Endothelial cell (in vitro differentiated cells): ENCODE measurements around the gene MICALL2. TPM values are rescaled to one million over a fixed set of nuclear protein-coding genes. Genes with fewer than 3 reads are reported as not detected.

ENCODE experiments used
- DNase-seq: peaks from one replicate; pipeline ENCODE4 v3.0.0; 2021; ENCODE audit warnings: low spot score
- H3K27ac Mint-ChIP-seq: one replicate; pipeline ENCODE4 v1.8.0; 2021; ENCODE audit warnings: mixed read lengths, inconsistent platforms; ENCODE audit not compliant: unreplicated experiment
- H3K27me3 Mint-ChIP-seq: one replicate; pipeline ENCODE4 v1.8.0; 2021; ENCODE audit warnings: mild to moderate bottlenecking, moderate library complexity, mixed read lengths, inconsistent platforms; ENCODE audit not compliant: unreplicated experiment
- H3K36me3 Mint-ChIP-seq: one replicate; pipeline ENCODE4 v1.8.0; 2021; ENCODE audit warnings: mild to moderate bottlenecking, low read depth, mixed read lengths, inconsistent platforms; ENCODE audit not compliant: unreplicated experiment
- H3K4me1 Mint-ChIP-seq: one replicate; pipeline ENCODE4 v1.8.0; 2021; ENCODE audit warnings: mild to moderate bottlenecking, mixed read lengths, inconsistent platforms; ENCODE audit not compliant: unreplicated experiment
- H3K4me3 Mint-ChIP-seq: one replicate; pipeline ENCODE4 v1.8.0; 2021; ENCODE audit warnings: mild to moderate bottlenecking, mixed read lengths, inconsistent platforms; ENCODE audit not compliant: unreplicated experiment
- H3K9me3 Mint-ChIP-seq: one replicate; pipeline ENCODE4 v1.8.0; 2021; ENCODE audit warnings: mixed read lengths, inconsistent platforms; ENCODE audit not compliant: unreplicated experiment
- CTCF ChIP-seq: fragments of 200-600 bp; sonication (generic); IDR thresholded peaks from one replicate; pipeline ENCODE4 v1.5.0; 2021; ENCODE audit warnings: antibody characterized with exemption; ENCODE audit not compliant: unreplicated experiment
- total RNA-seq: library from RNA; stranded (reverse); fragmentation: NEBNext Ultra II Directional; extraction: Animal tissue kit (Norgen Biotek cat#: 25700); gene quantifications from one replicate; pipeline ENCODE4 v1.2.1, GENCODE V29; 2021; ENCODE audit not compliant: unreplicated experiment

MICALL2 gene
- total RNA-seq, 1 donor from 2014 or later, result 25.0 TPM

GRCh38 chr7:1422512-1423263 is 36.6 kb downstream of the MICALL2 start:
- Mint-ChIP-seq H3K4me1 (no peaks in the 10 kb centered on the region), H3K9me3 (no peaks in the 10 kb centered on the region), H3K36me3 (no peaks in the 10 kb centered on the region), H3K27me3 (peaks cover 8% of the 10 kb centered on the region), H3K4me3 (no peak overlapping the region), H3K27ac (no peak overlapping the region)
- DNase-seq, result no peak
- TF ChIP-seq CTCF, result no peak

GRCh38 chr7:1421946-1422345 is 37.3 kb downstream of the MICALL2 start:
- Mint-ChIP-seq H3K36me3 (no peaks in the 10 kb centered on the region), H3K27me3 (peaks cover 8% of the 10 kb centered on the region)

DNA sequence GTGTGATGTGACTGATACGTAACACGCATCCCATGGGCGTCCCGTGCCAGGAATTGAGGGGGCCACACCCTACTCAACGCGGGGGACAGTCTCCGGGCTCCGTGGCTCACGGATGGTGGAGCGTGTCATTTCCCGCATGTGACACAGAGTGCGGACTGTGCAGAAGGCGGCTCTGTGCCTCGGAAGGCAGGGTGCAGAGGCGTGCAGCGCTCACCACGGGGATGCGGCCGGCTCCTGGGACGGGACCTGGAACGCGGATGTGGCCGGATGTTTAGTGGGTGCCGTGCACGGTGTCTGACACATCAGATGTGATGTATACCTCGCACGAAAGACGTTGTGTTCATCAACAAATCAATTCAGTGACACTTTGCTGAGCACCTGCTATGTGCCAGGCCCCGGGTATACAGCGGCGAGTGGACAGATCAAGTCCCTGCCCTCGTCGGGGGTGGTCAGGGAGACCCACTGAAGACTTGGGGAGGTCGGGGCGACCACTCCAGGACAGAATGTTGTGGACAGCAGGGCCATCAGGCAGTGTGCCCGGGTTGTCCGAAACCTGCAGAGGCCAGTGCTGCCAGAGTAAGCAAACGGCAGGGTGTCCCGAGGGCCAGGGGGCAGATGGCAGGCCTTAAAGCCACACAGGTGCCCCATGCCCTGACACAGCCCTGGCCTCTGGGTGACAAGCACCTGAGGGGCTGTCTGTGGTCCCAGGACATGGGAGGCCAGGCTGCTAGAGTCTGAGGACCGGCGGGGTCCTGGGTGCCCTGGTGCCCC is 38.1 kb downstream of the MICALL2 start:
- no peaks in the 10 kb centered on the region for H3K9me3 Mint-ChIP-seq
- H3K27me3 Mint-ChIP-seq, result peaks cover 7% of the 10 kb centered on the region
- no peak for DNase-seq
- TF ChIP-seq CTCF, result no peak
- H3K4me1 Mint-ChIP-seq, result no peaks in the 10 kb centered on the region
- no peaks in the 10 kb centered on the region for H3K36me3 Mint-ChIP-seq
- no peak overlapping the region for H3K4me3 Mint-ChIP-seq
- no peak overlapping the region for H3K27ac Mint-ChIP-seq

More at GRCh38 chr7:1421946-1422345, 37.3 kb downstream of the MICALL2 start:
- H3K4me1 Mint-ChIP-seq, result no peaks in the 10 kb centered on the region
- H3K27ac Mint-ChIP-seq, result no peak overlapping the region
- no peak for DNase-seq
- no peaks in the 10 kb centered on the region for H3K9me3 Mint-ChIP-seq
- TF ChIP-seq CTCF, result no peak
- no peak overlapping the region for H3K4me3 Mint-ChIP-seq

- H3K27ac Mint-ChIP-seq, result no peak overlapping the region
- H3K36me3 Mint-ChIP-seq, result no peaks in the 10 kb centered on the region
- H3K4me1 Mint-ChIP-seq, result no peaks in the 10 kb centered on the region
- H3K27me3 Mint-ChIP-seq, result peaks cover 6% of the 10 kb centered on the region
- DNase-seq, result no peak
- no peaks in the 10 kb centered on the region for H3K9me3 Mint-ChIP-seq
- TF ChIP-seq CTCF, result no peak
- no peak overlapping the region for H3K4me3 Mint-ChIP-seq
Measured at GRCh38 chr7:1419688-1420087, 39.6 kb downstream of the MICALL2 start.

DNA sequence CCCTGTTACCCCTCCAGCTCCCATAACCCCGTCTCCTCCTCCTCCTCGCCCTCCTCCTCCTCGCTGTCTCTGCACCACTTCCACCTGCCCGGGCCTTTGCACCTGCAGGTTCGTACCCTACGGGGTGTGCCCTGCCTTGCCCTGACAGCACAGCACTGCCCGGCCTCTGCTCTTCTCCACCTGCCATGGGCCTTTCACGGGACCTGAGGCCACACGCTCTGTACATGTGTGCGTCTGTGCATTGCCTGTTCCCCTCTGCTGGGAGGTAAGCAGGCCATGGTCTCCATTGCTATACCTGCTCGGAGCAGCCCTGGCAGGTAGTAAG is 40.0 kb downstream of the MICALL2 start:
- Mint-ChIP-seq H3K4me1 (no peaks in the 10 kb centered on the region), H3K27me3 (peaks cover 3% of the 10 kb centered on the region), H3K9me3 (no peaks in the 10 kb centered on the region), H3K27ac (no peak overlapping the region), H3K4me3 (no peak overlapping the region), H3K36me3 (no peaks in the 10 kb centered on the region)
- no peak for TF ChIP-seq CTCF
- DNase-seq, result no peak
